Measurements from ENCODE around the gene ROBO1. TPM values are rescaled to one million over a fixed set of nuclear protein-coding genes. Genes with fewer than 3 reads are reported as not detected.

Gene ROBO1
- total RNA-seq, 2 experiments from 2014 or later = 0.36 to 0.69 TPM

DNA sequence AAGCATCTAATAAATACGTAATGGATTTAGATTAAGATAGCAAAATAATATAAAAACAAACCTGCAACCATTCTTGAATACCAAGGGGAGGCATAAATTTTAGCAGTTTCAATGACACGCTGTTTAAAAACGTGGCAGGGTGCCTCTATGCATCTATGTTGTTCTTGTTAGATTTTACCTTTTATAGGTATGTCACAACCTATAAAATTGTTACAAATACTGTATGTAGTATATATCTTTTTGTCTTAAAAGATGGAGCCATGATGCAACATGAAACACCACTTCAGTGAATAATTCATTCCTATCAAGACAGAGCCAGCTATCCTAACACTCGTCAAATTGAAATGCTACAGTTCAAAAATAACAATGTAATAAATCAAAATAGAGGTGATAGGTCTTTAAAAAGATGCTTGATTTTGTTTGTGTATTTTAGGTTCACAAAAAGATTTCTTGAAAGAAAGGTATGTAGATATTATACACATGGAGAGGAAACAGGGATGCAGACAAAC, 1059.2 kb downstream of the ROBO1 start:
- Mint-ChIP-seq H3K27ac (no peak overlapping the region), H3K4me1 (ENCODE audit: low read depth) (peaks cover 4% of the 10 kb centered on the region), H3K27me3 (no peaks in the 10 kb centered on the region), H3K9me3 (peaks cover 3% of the 10 kb centered on the region), H3K36me3 (ENCODE audit: low read depth) (no peaks in the 10 kb centered on the region), H3K4me3 (no peak overlapping the region)
- ATAC-seq (ENCODE audit: poor library complexity) (no peak), DNase-seq (no peak)
- intact Hi-C loops (cut with DNase I, micrococcal nuclease) = no loop called here
- TF ChIP-seq, protein P1, sequence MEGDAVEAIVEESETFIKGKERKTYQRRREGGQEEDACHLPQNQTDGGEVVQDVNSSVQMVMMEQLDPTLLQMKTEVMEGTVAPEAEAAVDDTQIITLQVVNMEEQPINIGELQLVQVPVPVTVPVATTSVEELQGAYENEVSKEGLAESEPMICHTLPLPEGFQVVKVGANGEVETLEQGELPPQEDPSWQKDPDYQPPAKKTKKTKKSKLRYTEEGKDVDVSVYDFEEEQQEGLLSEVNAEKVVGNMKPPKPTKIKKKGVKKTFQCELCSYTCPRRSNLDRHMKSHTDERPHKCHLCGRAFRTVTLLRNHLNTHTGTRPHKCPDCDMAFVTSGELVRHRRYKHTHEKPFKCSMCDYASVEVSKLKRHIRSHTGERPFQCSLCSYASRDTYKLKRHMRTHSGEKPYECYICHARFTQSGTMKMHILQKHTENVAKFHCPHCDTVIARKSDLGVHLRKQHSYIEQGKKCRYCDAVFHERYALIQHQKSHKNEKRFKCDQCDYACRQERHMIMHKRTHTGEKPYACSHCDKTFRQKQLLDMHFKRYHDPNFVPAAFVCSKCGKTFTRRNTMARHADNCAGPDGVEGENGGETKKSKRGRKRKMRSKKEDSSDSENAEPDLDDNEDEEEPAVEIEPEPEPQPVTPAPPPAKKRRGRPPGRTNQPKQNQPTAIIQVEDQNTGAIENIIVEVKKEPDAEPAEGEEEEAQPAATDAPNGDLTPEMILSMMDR (IDR thresholded peaks at IDR 0.05) = no peak
- ChIA-PET POLR2A (no interaction called here), CTCF (no interaction called here)
- no peak overlapping the region for H3K4me3 ChIP-seq (ENCODE audit: low read length)
- no peaks in the 10 kb centered on the region for H3K4me1 ChIP-seq (ENCODE audit: insufficient read depth, low read length)
- peaks cover 0 to 4% of the 10 kb centered on the region in 2 experiments for H3K9me3 ChIP-seq (ENCODE audit: control insufficient read depth in 1 of 2, insufficient read depth in 1 of 2, low read length in 2 of 2)
- no peaks in the 10 kb centered on the region for H3K27me3 ChIP-seq (ENCODE audit: control insufficient read depth in 1 of 2, insufficient read depth in 2 of 2, low read length in 2 of 2)
- no peak overlapping the region for H3K27ac ChIP-seq (ENCODE audit: low read depth in 1 of 2, low read length in 2 of 2)
- no peaks in the 10 kb centered on the region for H3K36me3 ChIP-seq (ENCODE audit: insufficient read depth, low read length)

DNA sequence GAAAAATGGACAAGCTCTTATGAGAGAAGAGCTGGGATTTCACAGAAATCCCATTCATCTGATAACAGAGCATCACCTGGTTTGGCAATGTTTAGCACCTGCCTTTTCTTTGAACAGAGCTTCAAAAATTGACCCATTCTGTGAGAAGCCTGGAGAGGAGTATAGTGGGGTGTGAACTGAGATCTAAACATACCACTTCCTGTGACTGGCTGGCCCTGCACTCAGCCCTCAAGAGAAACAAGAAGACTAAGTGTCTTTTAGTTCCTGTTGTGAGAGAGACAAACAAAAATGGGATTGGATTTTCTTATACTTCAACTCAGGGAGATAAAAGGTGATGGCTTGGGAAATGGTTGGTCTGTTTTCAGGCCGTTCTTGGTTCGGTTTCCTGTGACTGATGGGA, 1060.2 kb downstream of the ROBO1 start:
- ChIA-PET CTCF (no interaction called here), POLR2A (no interaction called here)
- Histone ChIP-seq H3K4me3 (ENCODE audit: low read length) (no peak overlapping the region), H3K36me3 (ENCODE audit: insufficient read depth, low read length) (no peaks in the 10 kb centered on the region), H3K27ac (ENCODE audit: low read depth in 1 of 2, low read length in 2 of 2) (no peak overlapping the region), H3K9me3 (ENCODE audit: control insufficient read depth in 1 of 2, insufficient read depth in 1 of 2, low read length in 2 of 2) (peaks cover 0 to 4% of the 10 kb centered on the region in 2 experiments), H3K4me1 (ENCODE audit: insufficient read depth, low read length) (no peaks in the 10 kb centered on the region), H3K27me3 (ENCODE audit: control insufficient read depth in 1 of 2, insufficient read depth in 2 of 2, low read length in 2 of 2) (no peaks in the 10 kb centered on the region)
- ATAC-seq (ENCODE audit: poor library complexity) (no peak), DNase-seq (no peak)
- H3K27ac Mint-ChIP-seq = no peak overlapping the region
- H3K36me3 Mint-ChIP-seq (ENCODE audit: low read depth) = no peaks in the 10 kb centered on the region
- intact Hi-C loops (cut with DNase I, micrococcal nuclease) = no loop called here
- no peak overlapping the region for H3K4me3 Mint-ChIP-seq
- H3K4me1 Mint-ChIP-seq (ENCODE audit: low read depth) = no peaks in the 10 kb centered on the region
- peaks cover 3% of the 10 kb centered on the region for H3K9me3 Mint-ChIP-seq
- TF ChIP-seq, protein P1 (IDR thresholded peaks at IDR 0.05) = no peak
- no peaks in the 10 kb centered on the region for H3K27me3 Mint-ChIP-seq

- intact Hi-C loops (cut with DNase I, micrococcal nuclease) = no loop called here
- DNase-seq (no peak), ATAC-seq (ENCODE audit: poor library complexity) (no peak)
- H3K27ac ChIP-seq (ENCODE audit: low read depth in 1 of 2, low read length in 2 of 2) = no peak overlapping the region
- Mint-ChIP-seq H3K27me3 (no peaks in the 10 kb centered on the region), H3K4me3 (no peak overlapping the region), H3K4me1 (ENCODE audit: low read depth) (no peaks in the 10 kb centered on the region), H3K36me3 (ENCODE audit: low read depth) (no peaks in the 10 kb centered on the region), H3K27ac (no peak overlapping the region), H3K9me3 (peaks cover 3% of the 10 kb centered on the region)
- H3K27me3 ChIP-seq (ENCODE audit: control insufficient read depth in 1 of 2, insufficient read depth in 2 of 2, low read length in 2 of 2) = no peaks in the 10 kb centered on the region
- TF ChIP-seq, protein P1 (IDR thresholded peaks at IDR 0.05) = no peak
- POLR2A ChIA-PET = no interaction called here
- H3K4me1 ChIP-seq (ENCODE audit: insufficient read depth, low read length) = no peaks in the 10 kb centered on the region
- CTCF ChIA-PET = no interaction called here
- no peaks in the 10 kb centered on the region for H3K36me3 ChIP-seq (ENCODE audit: insufficient read depth, low read length)
- no peak overlapping the region for H3K4me3 ChIP-seq (ENCODE audit: low read length)
- H3K9me3 ChIP-seq (ENCODE audit: control insufficient read depth in 1 of 2, insufficient read depth in 1 of 2, low read length in 2 of 2) = peaks cover 0 to 4% of the 10 kb centered on the region in 2 experiments
Measured at GRCh38 chr3:78706906-78707523, 1060.8 kb downstream of the ROBO1 start.

Measured in CD4-positive, alpha-beta T cell (primary cell).